Measurements from ENCODE around the gene LIN52.
"Not testable (repeated sequence)": the region's sequence is repeated elsewhere in the genome, so short reads cannot be mapped to it uniquely, and the experiment has no call there.

The LIN52 gene

GRCh38 chr14:74105381-74105780 lies 20.6 kb downstream of the LIN52 start:
- no peak for DNase-seq (ENCODE audit: low read depth in 2 of 2, low spot score in 1 of 2)

GRCh38 chr14:74109369-74109768 lies 24.6 kb downstream of the LIN52 start:
- DNase-seq (ENCODE audit: low read depth in 2 of 2, low spot score in 1 of 2), result no peak

- DNase-seq (ENCODE audit: low read depth in 2 of 2, low spot score in 1 of 2), result not testable (repeated sequence)
Measured at GRCh38 chr14:74111395-74112216, 26.9 kb downstream of the LIN52 start.

DNA sequence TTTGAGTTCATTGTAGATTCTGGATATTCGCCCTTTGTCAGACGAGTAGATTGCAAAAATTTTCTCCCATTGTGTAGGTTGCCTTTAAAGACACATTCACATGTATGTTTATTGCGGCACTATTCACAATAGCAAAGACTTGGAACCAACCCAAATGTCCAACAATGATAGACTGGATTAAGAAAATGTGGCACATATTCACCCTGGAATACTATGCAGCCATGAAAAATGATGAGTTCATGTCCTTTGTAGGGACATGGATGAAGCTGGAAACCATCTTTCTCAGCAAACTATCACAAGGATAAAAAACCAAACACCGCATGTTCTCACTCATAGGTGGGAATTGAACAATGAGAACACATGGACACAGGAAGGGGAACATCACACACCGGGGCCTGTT lies 40.7 kb downstream of the LIN52 start:
- not testable (repeated sequence) for DNase-seq (ENCODE audit: low read depth in 2 of 2, low spot score in 1 of 2)

GRCh38 chr14:74126315-74127013 lies 41.7 kb downstream of the LIN52 start:
- DNase-seq (ENCODE audit: low read depth in 2 of 2, low spot score in 1 of 2), result no peak

DNA sequence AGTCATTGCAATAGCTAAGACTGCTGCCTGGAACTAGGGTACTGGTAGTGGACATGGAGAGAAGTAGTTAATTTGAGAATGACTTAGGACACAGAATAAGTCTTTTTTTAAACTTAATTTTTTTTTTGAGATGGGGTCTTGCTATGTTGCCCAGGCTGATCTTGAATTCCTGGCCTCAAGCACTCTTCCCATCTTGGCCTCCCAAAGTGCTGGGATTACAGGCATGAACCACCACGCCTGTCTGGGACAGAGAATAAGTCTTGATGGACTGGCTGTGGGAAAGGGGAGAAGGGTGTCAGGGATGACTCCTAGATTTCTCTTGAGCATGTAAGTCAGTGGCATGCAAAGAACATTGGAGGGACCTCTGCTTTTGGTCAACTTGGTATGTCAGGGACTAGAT lies 42.9 kb downstream of the LIN52 start:
- DNase-seq (ENCODE audit: low read depth in 2 of 2, low spot score in 1 of 2), result no peak

DNA sequence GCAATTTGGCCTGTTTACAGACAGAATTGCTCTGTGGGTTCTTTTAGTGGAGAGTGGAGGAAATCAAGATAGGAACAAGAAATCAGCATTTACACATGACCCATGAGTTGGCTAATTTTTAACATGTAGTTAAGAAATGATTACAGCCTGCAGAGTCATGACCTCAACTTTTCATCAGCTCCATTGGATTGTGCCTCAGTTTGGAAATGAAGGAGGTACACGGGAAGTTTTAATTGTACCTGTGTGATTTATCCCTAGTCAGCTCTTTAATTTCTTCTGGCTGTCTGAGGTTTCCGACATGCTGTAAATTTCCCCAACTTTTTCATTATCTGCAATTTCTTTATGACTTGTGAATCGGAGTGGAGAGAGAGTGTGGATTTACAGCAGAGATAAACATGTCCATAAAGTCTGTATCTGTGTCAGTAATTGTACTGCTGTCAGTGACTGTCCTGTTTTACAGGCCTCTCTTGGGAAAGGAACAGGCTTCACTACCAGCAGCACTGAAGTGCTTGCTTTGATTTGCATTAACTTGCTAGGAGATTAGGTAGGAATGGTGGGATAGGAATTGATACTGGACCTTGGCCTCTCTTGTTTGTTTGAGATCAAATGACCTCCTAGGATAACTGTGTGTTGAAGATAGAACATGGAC lies 49.2 kb downstream of the LIN52 start:
- no peak for DNase-seq (ENCODE audit: low read depth in 2 of 2, low spot score in 1 of 2)

GRCh38 chr14:74134484-74134883 lies 49.7 kb downstream of the LIN52 start:
- DNase-seq (ENCODE audit: low read depth in 2 of 2, low spot score in 1 of 2), result no peak

GRCh38 chr14:74135426-74135825 lies 50.7 kb downstream of the LIN52 start:
- no peak for DNase-seq (ENCODE audit: low read depth in 2 of 2, low spot score in 1 of 2)

GRCh38 chr14:74140374-74140850 lies 55.7 kb downstream of the LIN52 start:
- DNase-seq (ENCODE audit: low read depth in 2 of 2, low spot score in 1 of 2), result no peak

- no peak for DNase-seq (ENCODE audit: low read depth in 2 of 2, low spot score in 1 of 2)
Measured at GRCh38 chr14:74141703-74142102, 56.9 kb downstream of the LIN52 start.

DNA sequence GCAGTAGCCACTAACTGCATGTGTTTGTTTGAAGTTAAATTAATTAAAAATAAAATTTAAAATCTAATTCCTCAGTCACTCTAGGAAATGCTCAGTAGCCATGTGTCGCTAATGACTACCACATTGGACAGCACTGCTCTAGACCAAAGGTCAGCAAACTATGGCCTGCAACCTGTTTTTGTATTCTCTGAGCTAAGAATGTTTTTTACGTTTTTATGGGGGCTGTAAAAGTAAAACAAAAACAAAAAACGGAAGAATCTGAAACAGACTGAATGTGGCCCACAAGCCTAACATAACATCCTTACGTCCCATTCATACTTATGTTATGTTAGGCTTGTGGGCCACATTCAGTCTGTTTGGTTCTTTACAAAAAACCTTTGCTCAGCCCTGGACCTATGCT lies 57.8 kb downstream of the LIN52 start:
- no peak for DNase-seq (ENCODE audit: low read depth in 2 of 2, low spot score in 1 of 2)

- no peak for DNase-seq (ENCODE audit: low read depth in 2 of 2, low spot score in 1 of 2)
Measured at GRCh38 chr14:74144789-74145188, 60.0 kb downstream of the LIN52 start.

- DNase-seq (ENCODE audit: low read depth in 2 of 2, low spot score in 1 of 2), result no peak
Measured at GRCh38 chr14:74147571-74147970, 62.8 kb downstream of the LIN52 start.

- DNase-seq (ENCODE audit: low read depth in 2 of 2, low spot score in 1 of 2), result no peak
Measured at GRCh38 chr14:74148705-74149104, 63.9 kb downstream of the LIN52 start.

DNA sequence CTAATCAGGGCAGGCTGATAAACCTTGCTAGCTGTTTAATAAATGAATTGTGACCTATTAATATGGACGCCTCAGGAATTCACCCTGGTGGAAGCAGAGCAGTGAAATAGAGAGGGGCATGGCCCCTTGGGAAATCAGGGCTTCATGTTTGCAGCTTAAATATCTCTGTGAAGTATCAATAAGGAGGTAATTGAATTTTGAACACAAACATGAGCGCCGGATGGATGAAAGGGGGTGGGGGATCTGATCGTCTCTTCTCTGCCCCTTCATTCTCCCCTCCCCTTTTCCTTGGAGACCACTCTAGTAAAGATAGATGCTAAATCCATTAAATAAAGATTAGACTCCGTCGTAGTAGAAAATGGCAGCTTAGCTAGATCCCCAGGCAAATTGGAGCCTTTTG lies 70.5 kb downstream of the LIN52 start:
- no peak for DNase-seq (ENCODE audit: low read depth in 2 of 2, low spot score in 1 of 2)

DNA sequence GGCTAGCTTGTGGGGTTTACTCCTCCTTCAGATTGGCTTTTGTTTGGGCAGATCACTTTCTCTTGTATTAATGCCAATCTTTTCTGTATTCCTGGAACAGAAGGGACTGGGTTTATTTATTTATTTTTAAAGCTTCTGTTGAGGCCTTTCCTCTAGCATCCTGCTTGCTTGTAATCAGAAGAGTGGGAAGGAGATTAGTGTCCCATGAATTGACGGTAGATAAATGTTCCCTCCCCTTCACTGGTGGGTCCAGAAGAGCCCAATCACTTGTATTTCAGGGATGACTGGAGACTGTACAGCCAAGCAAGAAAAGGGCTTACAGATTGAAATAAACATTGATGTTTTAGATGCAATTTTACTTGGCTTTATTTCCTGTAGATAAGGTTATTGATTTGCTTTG lies 71.0 kb downstream of the LIN52 start:
- no peak for DNase-seq (ENCODE audit: low read depth in 2 of 2, low spot score in 1 of 2)

DNA sequence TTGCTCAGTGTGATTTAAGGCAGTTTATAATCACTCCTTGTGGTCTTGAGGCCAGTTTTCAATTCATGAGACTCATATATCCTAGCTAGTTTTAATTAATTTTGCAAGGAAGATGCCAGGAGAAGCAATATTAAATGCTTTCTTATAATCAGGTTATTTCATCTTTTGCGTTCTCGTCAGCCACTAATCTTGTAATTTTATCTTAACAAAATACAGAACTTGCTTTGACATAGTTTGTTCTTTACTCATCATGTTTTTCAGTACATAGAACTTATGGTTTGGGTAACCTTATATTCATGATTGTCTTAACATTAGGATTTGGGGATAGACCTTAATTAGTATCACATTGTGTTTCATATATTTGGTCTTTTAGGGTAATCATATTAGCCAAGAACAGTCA lies 76.0 kb downstream of the LIN52 start:
- DNase-seq (ENCODE audit: low read depth in 2 of 2, low spot score in 1 of 2), result no peak

GRCh38 chr14:74161526-74162158 lies 76.9 kb downstream of the LIN52 start:
- no peak for DNase-seq (ENCODE audit: low read depth in 2 of 2, low spot score in 1 of 2)

DNA sequence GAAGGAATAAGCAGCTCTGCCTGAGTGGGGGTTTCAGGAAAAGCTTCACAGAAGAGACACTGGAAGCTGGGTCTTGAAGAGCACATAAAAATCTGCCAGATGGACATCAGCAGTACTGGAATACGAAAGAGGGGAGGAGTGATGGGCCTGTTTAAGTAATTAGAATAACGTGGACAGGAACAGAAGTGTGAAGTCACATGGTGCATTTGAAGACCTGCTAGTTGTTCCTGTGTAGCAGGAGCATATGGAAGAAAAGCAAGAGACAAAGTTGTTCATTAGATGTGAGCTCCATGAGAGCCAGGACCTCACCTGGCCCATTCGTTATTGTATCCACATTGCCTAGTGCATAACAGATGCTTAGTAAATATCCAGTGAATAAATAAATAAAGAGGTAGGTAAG lies 85.2 kb downstream of the LIN52 start:
- no peak for DNase-seq (ENCODE audit: low read depth in 2 of 2, low spot score in 1 of 2)

DNA sequence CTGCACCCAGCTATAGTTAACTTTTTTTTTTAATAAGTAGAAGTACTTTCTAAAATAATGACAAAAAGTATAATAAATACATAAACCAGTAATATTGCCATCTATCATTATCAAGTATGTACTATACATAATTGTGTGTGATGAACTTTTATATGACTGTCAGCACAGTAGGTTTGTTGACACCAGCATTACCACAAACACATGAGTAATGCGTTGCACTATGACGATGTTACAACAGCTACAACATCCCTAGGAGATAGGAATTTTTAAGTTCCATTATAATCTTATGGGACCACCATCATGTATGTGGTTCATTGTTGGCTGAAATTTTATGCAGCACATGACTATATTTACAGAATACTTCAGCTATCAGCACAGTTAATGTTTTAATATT lies 91.6 kb downstream of the LIN52 start:
- no peak for DNase-seq (ENCODE audit: low read depth in 2 of 2, low spot score in 1 of 2)

DNA sequence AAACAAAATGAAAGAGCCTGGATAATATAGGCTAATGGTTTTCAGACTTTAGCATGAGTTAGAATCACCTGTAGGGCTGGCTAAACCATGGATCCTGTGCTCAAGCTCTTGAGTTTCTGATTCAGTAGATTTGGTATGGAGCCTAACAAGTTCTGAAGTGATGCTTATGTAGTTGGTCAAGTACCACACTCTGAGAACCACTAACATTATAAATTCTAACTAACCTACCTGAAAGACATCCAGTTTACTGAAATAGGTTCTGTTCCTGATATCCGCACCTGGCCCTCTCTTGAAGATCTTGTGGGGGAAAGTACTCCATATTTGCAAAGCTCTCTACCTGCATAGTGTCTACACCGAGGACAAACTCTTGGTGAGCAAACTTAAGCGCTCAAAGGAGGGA lies 95.1 kb downstream of the LIN52 start:
- DNase-seq (ENCODE audit: low read depth in 2 of 2, low spot score in 1 of 2), result no peak
